ENCODE measurements around the gene COX8A.
A peak's percentile ranks its signal among the peaks of the same experiment; 100 is the strongest.
"Not testable (repeated sequence)": the region's sequence is repeated elsewhere in the genome, so short reads cannot be mapped to it uniquely, and the experiment has no call there.

The COX8A gene, protein sequence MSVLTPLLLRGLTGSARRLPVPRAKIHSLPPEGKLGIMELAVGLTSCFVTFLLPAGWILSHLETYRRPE

GRCh38 chr11:63974259-63975143 lies at the start of gene COX8A:
TSS of gene COX8A (plus strand) at chr11:63974620. CDS start at chr11:63974681, 61 bp downstream.
- DNase-seq (ENCODE audit: low read depth in 2 of 2) = peak; percentile 94 to 95

- DNase-seq (ENCODE audit: low read depth in 2 of 2) = no peak
Measured at GRCh38 chr11:63929616-63930015, 44.8 kb upstream of the COX8A start.

DNA sequence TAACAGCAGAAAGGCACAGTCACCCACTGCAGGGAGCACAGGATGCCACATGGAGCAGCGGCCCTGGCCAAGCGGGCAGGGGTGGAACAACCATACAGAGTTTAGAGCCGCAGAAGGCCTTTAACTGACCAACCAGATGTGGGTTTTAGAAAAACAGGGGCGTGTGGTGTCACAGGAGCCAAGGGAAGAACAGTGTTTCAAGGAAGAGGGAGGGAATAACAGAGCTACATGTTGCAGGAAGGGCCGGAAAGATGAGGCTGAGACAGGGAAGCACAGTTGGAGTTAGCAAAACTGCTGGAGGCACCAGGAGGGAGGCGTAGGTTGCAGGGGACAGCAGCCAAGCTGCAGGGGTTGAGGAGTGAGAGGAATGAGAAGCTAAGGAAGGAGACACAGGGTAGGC lies 43.4 kb upstream of the COX8A start:
- DNase-seq (ENCODE audit: low read depth in 2 of 2) = no peak

DNA sequence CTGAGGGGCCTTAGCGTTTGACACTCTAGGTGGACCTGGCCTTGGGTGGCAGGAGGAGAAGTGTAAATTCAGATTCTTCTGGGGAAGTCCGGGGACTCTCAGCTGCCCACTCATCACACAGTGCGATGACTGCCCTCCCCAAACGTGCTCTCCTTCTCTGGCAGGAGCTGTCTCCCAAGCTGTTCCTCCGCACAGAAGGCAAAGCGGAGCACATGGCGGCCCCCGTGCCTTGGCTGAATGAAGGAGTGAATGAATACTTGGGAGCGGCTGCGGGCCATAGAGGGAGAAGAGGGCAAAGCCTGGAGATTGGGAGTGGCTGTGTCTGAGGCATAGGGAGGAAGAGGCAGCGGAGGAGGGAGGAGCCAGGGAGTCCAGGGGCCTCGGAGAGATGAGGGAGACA lies 42.5 kb upstream of the COX8A start:
- no peak for DNase-seq (ENCODE audit: low read depth in 2 of 2)

- no peak for DNase-seq (ENCODE audit: low read depth in 2 of 2)
Measured at GRCh38 chr11:63933459-63933858, 41.0 kb upstream of the COX8A start.

- DNase-seq (ENCODE audit: low read depth in 2 of 2) = no peak
Measured at GRCh38 chr11:63937713-63938478, 36.5 kb upstream of the COX8A start.

DNA sequence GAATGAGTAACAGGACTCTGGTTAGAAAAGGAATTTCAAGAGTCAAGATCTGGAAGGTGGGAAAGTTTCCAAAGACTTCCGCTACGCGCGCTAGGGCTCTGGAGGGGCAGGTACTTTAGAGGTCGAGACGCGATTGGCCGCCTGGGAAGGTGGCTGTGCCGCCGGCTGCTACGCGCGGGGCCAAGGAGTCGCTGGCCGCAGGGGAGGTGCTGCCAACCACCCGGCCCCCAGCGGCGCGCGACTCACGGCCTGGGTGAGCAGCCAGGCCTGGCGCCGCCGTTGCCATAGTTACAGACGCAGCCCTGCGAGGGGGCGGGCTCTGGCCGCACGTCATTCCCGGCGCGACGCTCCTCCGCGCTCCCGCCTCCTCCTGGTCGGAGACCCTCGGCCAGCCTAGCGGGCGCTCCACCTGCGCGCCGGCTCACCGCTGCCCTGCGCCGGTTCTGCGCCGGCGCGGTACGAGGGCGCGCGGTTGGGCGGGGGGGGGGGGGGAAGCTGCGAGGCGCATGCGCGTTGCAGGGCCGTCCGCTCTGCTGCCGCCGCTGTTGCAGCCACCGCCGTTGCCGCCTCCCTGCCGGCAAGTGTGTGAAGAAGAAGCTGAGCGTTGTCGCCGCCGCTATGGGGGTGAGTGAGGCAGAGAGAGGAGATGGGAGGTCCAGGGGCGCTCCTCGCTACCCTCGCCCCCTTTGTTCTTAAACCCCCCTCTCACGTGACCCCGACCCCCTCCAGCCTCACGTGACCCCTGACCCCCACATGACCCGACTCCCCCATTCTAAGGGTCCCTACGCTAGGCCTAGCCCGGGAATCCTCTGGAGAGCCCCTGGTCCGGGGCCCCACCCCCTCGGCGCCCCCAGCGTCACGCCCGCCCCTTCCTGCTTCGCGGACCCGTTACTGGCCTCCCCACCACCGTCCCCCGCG lies 35.7 kb upstream of the COX8A start, which contains the start of gene NAA40:
Gene NAA40, plus strand, starts transcription at position 524 of the 918 bp plus-strand sequence. Its CDS starts 95 bp downstream, at position 619.
- peak; percentile 95 to 96 for DNase-seq (ENCODE audit: low read depth in 2 of 2)

GRCh38 chr11:63939397-63939891 lies 35.0 kb upstream of the COX8A start:
- DNase-seq (ENCODE audit: low read depth in 2 of 2) = no peak

GRCh38 chr11:63940786-63941185 lies 33.6 kb upstream of the COX8A start:
- no peak for DNase-seq (ENCODE audit: low read depth in 2 of 2)

DNA sequence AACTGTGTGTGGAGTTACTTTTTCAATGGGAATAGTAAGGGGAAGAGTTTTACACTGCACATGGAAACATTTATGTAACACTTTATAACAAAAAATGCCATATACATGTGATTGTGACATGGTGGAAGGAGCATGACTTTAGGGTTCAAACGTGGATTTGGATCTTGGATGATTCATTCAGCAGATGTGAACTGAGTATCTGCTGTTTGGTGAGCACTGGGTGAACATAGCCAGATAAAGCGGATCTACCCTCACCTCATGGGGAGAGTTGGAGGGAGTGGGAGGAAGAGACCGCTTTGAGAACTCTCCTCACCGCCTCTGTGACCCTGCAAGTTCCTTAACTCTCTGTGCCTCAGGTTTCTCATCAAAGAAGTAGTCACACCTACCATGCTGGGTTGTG lies 32.5 kb upstream of the COX8A start:
- DNase-seq (ENCODE audit: low read depth in 2 of 2) = no peak

GRCh38 chr11:63942803-63943202 lies 31.6 kb upstream of the COX8A start:
- no peak for DNase-seq (ENCODE audit: low read depth in 2 of 2)

- DNase-seq (ENCODE audit: low read depth in 2 of 2) = no peak
Measured at GRCh38 chr11:63944987-63945386, 29.4 kb upstream of the COX8A start.

DNA sequence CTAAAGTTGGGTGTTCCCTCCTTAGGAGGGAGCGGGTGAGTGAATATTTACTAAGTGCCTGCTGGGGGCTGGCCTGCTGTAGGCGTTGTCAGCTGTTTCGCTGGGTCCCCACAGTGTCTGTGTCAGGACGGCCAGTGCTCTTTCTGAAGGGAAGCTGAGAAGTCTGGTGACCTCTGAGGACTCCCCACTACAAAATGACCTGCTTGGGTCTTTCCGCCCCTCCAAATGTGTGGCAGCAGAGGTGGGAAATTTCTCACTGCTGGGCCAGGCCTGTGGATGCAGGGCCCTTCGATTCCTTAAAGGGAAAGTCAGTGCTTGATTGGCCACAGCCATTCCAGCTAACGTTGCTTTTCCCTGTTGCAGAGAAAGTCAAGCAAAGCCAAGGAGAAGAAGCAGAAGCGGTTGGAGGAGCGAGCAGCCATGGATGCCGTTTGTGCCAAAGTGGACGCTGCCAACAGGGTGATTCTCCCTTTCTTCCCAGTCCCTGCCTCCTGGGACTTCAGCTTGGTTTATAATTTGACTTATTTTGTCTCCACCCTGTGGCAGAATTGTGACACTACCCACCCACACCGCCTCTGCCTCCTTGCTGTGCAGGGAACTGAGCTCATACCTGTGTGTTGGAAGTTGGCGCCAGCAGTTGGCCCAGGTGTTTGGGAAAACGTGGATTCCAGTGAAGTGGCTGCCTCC lies 28.8 kb upstream of the COX8A start:
- DNase-seq (ENCODE audit: low read depth in 2 of 2) = no peak

- no peak for DNase-seq (ENCODE audit: low read depth in 2 of 2)
Measured at GRCh38 chr11:63951779-63952536, 22.5 kb upstream of the COX8A start.

GRCh38 chr11:63952570-63952969 lies 21.9 kb upstream of the COX8A start:
- no peak for DNase-seq (ENCODE audit: low read depth in 2 of 2)

GRCh38 chr11:63958008-63958407 lies 16.4 kb upstream of the COX8A start:
- DNase-seq (ENCODE audit: low read depth in 2 of 2) = no peak

GRCh38 chr11:63961608-63962412 lies 12.6 kb upstream of the COX8A start:
- no peak for DNase-seq (ENCODE audit: low read depth in 2 of 2)

GRCh38 chr11:63963895-63964294 lies 10.5 kb upstream of the COX8A start:
- DNase-seq (ENCODE audit: low read depth in 2 of 2) = not testable (repeated sequence)

- DNase-seq (ENCODE audit: low read depth in 2 of 2) = no peak
Measured at GRCh38 chr11:63966444-63966843, 8.0 kb upstream of the COX8A start.

Data from stimulated activated CD8-positive, alpha-beta memory T cell treated with anti-CD3 and anti-CD28 coated beads, Interleukin-15, amount 100 ng/mL, for 48 hours (primary cell).